Measurements from ENCODE around the gene SLC30A2. TPM values are rescaled to one million over a fixed set of nuclear protein-coding genes. Genes with fewer than 3 reads are reported as not detected.
A peak's percentile ranks its signal among the peaks of the same experiment; 100 is the strongest.

SLC30A2 gene
- total and polyA plus RNA-seq, 10 of the 15 experiments (the other 5 are each of a cell fraction or from before 2014, with no cell fraction given): 0.13 TPM; not detected in 9

DNA sequence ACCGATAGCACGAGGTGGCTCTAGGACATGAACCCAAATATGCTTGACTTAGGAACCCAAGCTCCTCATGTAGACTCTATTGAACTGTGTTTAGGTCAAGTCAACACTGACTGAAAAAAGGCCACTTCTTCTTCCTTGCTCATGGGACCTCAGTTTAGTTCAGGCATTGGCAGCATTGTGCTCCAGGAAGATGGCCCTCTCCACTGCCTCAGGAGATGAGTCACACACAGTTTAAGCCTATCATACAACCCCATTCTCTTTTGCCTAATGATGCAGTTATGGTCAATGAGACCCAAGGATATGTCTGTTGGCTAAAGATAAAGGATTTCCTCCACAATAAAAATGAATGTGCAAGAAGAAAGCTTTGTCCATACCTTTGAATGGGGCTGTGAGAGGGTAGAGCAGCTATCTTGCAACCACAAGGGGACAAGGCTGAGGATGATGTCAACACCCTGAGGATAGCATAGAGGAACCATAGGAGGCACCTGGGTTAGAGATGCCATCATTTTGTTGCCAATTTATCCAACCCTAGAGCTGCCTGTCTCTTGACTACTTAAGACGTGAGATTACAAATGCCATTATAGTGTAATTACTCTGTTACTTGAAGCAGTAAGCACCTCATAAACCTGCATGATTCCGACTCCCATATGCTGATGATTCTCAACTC lies 24.5 kb upstream of the SLC30A2 start:
- no TSS peak for BruUV-seq (replicated peaks)
- ChIA-PET RAD21 (ENCODE audit: unreplicated experiment) (no interaction called here), SMC1A (ENCODE audit: uncharacterized antibody, unreplicated experiment) (no interaction called here), CTCF (interaction anchor here (1.2 kb wide), 1 partner anchor 34 kb away, joined by 3 read pairs; no protein-coding TSS in a partner anchor), POLR2A (no interaction called here)
- WGBS (ENCODE audit: insufficient coverage, insufficient replicate concordance, low lambda C conversion rate, missing lambda C conversion rate): 64% methylated on average over 4 of the region's 4 CpGs
- no peak for DNase-seq (ENCODE audit: low read depth, low spot score)
- ATAC-seq: no peak
- no peak overlapping the region for H3K9ac ChIP-seq (ENCODE audit: control insufficient read depth, insufficient read depth, low read length)
- no peak overlapping the region for H2AFZ ChIP-seq (ENCODE audit: control insufficient read depth, low read depth, low read length)
- H3K4me2 ChIP-seq (ENCODE audit: control insufficient read depth, insufficient read depth): no peak overlapping the region
- no peaks in the 10 kb centered on the region for H3K36me3 ChIP-seq (ENCODE audit: control insufficient read depth in 2 of 2, insufficient read depth in 2 of 2, low read length in 1 of 2)
- intact Hi-C loops (cut with micrococcal nuclease; ENCODE audit: unreplicated experiment): no loop called here
- H3K4me3 ChIP-seq: no peak overlapping the region
- H3K9me3 ChIP-seq (replicated peaks; ENCODE audit: control insufficient read depth, insufficient read depth, low read length): no peaks in the 10 kb centered on the region
- H3K79me2 ChIP-seq (ENCODE audit: control insufficient read depth, insufficient read depth, low read length): no peaks in the 10 kb centered on the region
- H4K20me1 ChIP-seq (ENCODE audit: control insufficient read depth, insufficient read depth): no peaks in the 10 kb centered on the region; the same call in 1 of the 2 replicates
- FAIRE-seq: peak; percentile 66
- H3K4me1 ChIP-seq (ENCODE audit: control insufficient read depth, insufficient read depth, low read length): no peaks in the 10 kb centered on the region
- peaks cover 0 to 7% of the 10 kb centered on the region in 2 experiments; a peak in 3 of 4 replicates for H3K27me3 ChIP-seq (replicated peaks in 1 of 2; ENCODE audit: control insufficient read depth in 2 of 2, insufficient read depth in 2 of 2, low read length in 1 of 2)
- no peak overlapping the region for H3K27ac ChIP-seq (ENCODE audit: control insufficient read depth, insufficient read depth)
- in situ Hi-C loops (cut with MboI): no loop called here
- no peak for TF ChIP-seq HDAC6 (IDR thresholded peaks at IDR 0.05; ENCODE audit: unreplicated experiment)
- no peak for TF ChIP-seq PAX5 (IDR thresholded peaks at IDR 0.05; ENCODE audit: borderline replicate concordance, low read depth, low read length)
- TF ChIP-seq, protein P1, sequence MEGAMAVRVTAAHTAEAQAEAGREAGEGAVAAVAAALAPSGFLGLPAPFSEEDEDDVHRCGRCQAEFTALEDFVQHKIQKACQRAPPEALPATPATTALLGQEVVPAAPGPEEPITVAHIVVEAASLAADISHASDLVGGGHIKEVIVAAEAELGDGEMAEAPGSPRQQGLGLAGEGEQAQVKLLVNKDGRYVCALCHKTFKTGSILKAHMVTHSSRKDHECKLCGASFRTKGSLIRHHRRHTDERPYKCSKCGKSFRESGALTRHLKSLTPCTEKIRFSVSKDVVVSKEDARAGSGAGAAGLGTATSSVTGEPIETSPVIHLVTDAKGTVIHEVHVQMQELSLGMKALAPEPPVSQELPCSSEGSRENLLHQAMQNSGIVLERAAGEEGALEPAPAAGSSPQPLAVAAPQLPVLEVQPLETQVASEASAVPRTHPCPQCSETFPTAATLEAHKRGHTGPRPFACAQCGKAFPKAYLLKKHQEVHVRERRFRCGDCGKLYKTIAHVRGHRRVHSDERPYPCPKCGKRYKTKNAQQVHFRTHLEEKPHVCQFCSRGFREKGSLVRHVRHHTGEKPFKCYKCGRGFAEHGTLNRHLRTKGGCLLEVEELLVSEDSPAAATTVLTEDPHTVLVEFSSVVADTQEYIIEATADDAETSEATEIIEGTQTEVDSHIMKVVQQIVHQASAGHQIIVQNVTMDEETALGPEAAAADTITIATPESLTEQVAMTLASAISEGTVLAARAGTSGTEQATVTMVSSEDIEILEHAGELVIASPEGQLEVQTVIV (IDR thresholded peaks at IDR 0.05; ENCODE audit: borderline replicate concordance, partially characterized antibody): no peak
- no peak for TF ChIP-seq SMARCA5 (IDR thresholded peaks at IDR 0.05)
- TF ChIP-seq RFX5 (IDR thresholded peaks at IDR 0.05; ENCODE audit: low read depth, low read length): no peak
- TF ChIP-seq, protein P2, sequence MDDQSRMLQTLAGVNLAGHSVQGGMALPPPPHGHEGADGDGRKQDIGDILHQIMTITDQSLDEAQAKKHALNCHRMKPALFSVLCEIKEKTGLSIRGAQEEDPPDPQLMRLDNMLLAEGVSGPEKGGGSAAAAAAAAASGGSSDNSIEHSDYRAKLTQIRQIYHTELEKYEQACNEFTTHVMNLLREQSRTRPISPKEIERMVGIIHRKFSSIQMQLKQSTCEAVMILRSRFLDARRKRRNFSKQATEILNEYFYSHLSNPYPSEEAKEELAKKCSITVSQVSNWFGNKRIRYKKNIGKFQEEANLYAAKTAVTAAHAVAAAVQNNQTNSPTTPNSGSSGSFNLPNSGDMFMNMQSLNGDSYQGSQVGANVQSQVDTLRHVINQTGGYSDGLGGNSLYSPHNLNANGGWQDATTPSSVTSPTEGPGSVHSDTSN (IDR thresholded peaks at IDR 0.05; ENCODE audit: insufficient replicate concordance, low read depth, low read length): no peak
- TF ChIP-seq IKZF2 (IDR thresholded peaks at IDR 0.05): no peak
- no peak for TF ChIP-seq ZBED1 (IDR thresholded peaks at IDR 0.05; ENCODE audit: borderline replicate concordance)
- TF ChIP-seq RBBP5 (conservative IDR thresholded peaks at IDR 0.05): no peak
- TF ChIP-seq POU2F2 (IDR thresholded peaks at IDR 0.05; ENCODE audit: borderline replicate concordance, low read depth, low read length): no peak
- no peak for TF ChIP-seq ASH2L (IDR thresholded peaks at IDR 0.05; ENCODE audit: borderline replicate concordance, low read depth)
- TF ChIP-seq, protein P3, sequence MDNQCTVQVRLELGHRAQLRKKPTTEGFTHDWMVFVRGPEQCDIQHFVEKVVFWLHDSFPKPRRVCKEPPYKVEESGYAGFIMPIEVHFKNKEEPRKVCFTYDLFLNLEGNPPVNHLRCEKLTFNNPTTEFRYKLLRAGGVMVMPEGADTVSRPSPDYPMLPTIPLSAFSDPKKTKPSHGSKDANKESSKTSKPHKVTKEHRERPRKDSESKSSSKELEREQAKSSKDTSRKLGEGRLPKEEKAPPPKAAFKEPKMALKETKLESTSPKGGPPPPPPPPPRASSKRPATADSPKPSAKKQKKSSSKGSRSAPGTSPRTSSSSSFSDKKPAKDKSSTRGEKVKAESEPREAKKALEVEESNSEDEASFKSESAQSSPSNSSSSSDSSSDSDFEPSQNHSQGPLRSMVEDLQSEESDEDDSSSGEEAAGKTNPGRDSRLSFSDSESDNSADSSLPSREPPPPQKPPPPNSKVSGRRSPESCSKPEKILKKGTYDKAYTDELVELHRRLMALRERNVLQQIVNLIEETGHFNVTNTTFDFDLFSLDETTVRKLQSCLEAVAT (IDR thresholded peaks at IDR 0.05): no peak
- TF ChIP-seq, protein P4, sequence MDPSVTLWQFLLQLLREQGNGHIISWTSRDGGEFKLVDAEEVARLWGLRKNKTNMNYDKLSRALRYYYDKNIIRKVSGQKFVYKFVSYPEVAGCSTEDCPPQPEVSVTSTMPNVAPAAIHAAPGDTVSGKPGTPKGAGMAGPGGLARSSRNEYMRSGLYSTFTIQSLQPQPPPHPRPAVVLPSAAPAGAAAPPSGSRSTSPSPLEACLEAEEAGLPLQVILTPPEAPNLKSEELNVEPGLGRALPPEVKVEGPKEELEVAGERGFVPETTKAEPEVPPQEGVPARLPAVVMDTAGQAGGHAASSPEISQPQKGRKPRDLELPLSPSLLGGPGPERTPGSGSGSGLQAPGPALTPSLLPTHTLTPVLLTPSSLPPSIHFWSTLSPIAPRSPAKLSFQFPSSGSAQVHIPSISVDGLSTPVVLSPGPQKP (IDR thresholded peaks at IDR 0.05; ENCODE audit: low read depth, low read length): no peak
- TF ChIP-seq, protein P5, sequence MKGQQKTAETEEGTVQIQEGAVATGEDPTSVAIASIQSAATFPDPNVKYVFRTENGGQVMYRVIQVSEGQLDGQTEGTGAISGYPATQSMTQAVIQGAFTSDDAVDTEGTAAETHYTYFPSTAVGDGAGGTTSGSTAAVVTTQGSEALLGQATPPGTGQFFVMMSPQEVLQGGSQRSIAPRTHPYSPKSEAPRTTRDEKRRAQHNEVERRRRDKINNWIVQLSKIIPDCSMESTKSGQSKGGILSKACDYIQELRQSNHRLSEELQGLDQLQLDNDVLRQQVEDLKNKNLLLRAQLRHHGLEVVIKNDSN (IDR thresholded peaks at IDR 0.05; ENCODE audit: borderline replicate concordance, extremely low read length, insufficient read depth, low read depth, low read length): no peak
- no peak for TF ChIP-seq CBFB (IDR thresholded peaks at IDR 0.05; ENCODE audit: low read depth)
- TF ChIP-seq SMAD1 (IDR thresholded peaks at IDR 0.05; ENCODE audit: low read depth, partially characterized antibody): no peak
- TF ChIP-seq ZSCAN29 (IDR thresholded peaks at IDR 0.05): no peak
- no peak for TF ChIP-seq KLF5 (IDR thresholded peaks at IDR 0.05; ENCODE audit: partially characterized antibody)
